Measurements from ENCODE around the gene HIC1. TPM values are rescaled to one million over a fixed set of nuclear protein-coding genes. Genes with fewer than 3 reads are reported as not detected.

The HIC1 gene
- total RNA-seq, 5 donors from 2014 or later (not counting 1 experiment from before 2014, with no cell fraction given), result 3.2 to 12.3 (median 8.4) TPM

- Mint-ChIP-seq H3K4me1 (peaks cover 0 to 8% (median 5%) of the 10 kb centered on the region in 3 donors), H3K36me3 (peaks cover 58% of the 10 kb centered on the region), H3K27me3 (no peaks in the 10 kb centered on the region), H3K4me3 (no peak overlapping the region), H3K27ac (no peak overlapping the region), H3K9me3 (no peaks in the 10 kb centered on the region)
- Histone ChIP-seq H3K4me3 (ENCODE audit: control insufficient read depth in 1 of 2, extremely low read depth in 1 of 2, low read length in 1 of 2) (no peak overlapping the region), H3K27me3 (replicated peaks in 1 of 2; ENCODE audit: control insufficient read depth in 2 of 2, extremely low read depth in 1 of 2, insufficient read depth in 2 of 2, low read length in 1 of 2) (no peaks in the 10 kb centered on the region), H3K9me3 (no peaks in the 10 kb centered on the region), H3K4me1 (ENCODE audit: control insufficient read depth in 1 of 2, extremely low read depth in 1 of 2, insufficient read depth in 2 of 2, low read length in 2 of 2) (peaks cover 0 to 4% of the 10 kb centered on the region in 2 experiments), H3K27ac (ENCODE audit: low read length) (no peak overlapping the region), H3K36me3 (ENCODE audit: control insufficient read depth in 2 of 2, extremely low read depth in 1 of 2, insufficient read depth in 1 of 2, low read length in 1 of 2) (peaks cover 16 to 47% of the 10 kb centered on the region in 2 donors)
- ATAC-seq (replicated peaks in 1 of 4) (no peak), DNase-seq (no peak)
- 97% methylated on average over 7 of the region's 8 CpGs for WGBS (ENCODE audit: insufficient coverage)
- POLR2A ChIA-PET, result no interaction called here
- CTCF ChIA-PET, result no interaction called here
Measured at GRCh38 chr17:2077040-2077439, 22.1 kb downstream of the HIC1 start.

GRCh38 chr17:2081564-2081963, 26.7 kb downstream of the HIC1 start:
- ChIA-PET CTCF (no interaction called here), POLR2A (no interaction called here)
- H3K27ac ChIP-seq (ENCODE audit: low read length), result no peak overlapping the region
- H3K9me3 ChIP-seq, result no peaks in the 10 kb centered on the region
- DNase-seq (no peak), ATAC-seq (replicated peaks in 1 of 4) (peak in 1 of 4 experiments; percentile 42)
- H3K36me3 Mint-ChIP-seq, result peaks cover 70% of the 10 kb centered on the region
- no peaks in the 10 kb centered on the region for H3K9me3 Mint-ChIP-seq
- H3K27me3 ChIP-seq (replicated peaks in 1 of 2; ENCODE audit: control insufficient read depth in 2 of 2, extremely low read depth in 1 of 2, insufficient read depth in 2 of 2, low read length in 1 of 2), result no peaks in the 10 kb centered on the region
- peaks cover 6 to 19% (median 6%) of the 10 kb centered on the region in 3 donors for H3K4me1 Mint-ChIP-seq
- WGBS (ENCODE audit: insufficient coverage), result 81% methylated on average over 7 of the region's 9 CpGs
- peaks cover 16 to 57% of the 10 kb centered on the region in 2 donors for H3K36me3 ChIP-seq (ENCODE audit: control insufficient read depth in 2 of 2, extremely low read depth in 1 of 2, insufficient read depth in 1 of 2, low read length in 1 of 2)
- no peak overlapping the region for H3K4me3 ChIP-seq (ENCODE audit: control insufficient read depth in 1 of 2, extremely low read depth in 1 of 2, low read length in 1 of 2)
- no peak overlapping the region for H3K4me3 Mint-ChIP-seq
- peaks cover 0 to 2% of the 10 kb centered on the region in 2 experiments for H3K4me1 ChIP-seq (ENCODE audit: control insufficient read depth in 1 of 2, extremely low read depth in 1 of 2, insufficient read depth in 2 of 2, low read length in 2 of 2)
- H3K27ac Mint-ChIP-seq, result no peak overlapping the region
- H3K27me3 Mint-ChIP-seq, result no peaks in the 10 kb centered on the region

DNA sequence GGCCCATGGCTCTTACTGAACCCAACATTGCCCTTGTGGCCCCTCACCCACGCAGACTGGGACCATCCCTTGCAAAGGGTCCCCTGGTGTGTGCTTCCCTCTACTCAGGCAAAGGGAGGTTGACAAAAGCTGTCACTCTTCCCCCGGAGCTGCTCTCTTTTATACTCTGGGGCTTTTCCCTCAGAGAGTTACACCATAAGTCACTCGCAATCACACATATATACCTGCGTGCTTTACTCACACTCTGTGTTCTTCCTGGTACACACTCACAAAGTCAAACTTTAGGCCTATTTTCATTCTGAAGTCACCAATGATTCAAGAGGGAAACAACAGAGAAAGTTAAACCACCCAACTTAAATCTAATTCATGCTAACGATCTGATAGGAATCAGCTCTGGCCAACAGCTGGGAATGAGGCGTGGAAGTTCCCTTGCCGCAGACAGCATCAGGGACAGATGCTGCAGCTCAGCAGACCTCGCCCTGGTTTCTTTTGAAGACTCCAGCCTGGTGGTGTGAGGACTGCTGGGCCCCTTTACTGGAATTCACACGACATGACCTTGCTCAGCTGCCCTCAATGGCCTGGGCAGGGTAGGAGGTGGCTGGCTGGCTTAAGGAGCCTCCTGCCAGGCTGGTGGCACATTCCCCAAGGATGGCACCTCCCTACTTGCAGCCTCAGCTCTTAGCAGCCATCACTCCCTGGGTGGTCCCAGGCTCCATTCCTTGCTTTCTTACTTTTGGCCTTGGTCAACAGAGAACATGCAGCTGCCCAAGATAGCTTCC, 27.3 kb downstream of the HIC1 start:
- CTCF ChIA-PET, result no interaction called here
- Histone ChIP-seq H3K9me3 (no peaks in the 10 kb centered on the region), H3K36me3 (ENCODE audit: control insufficient read depth in 2 of 2, extremely low read depth in 1 of 2, insufficient read depth in 1 of 2, low read length in 1 of 2) (peaks cover 16 to 53% of the 10 kb centered on the region in 2 donors), H3K27me3 (replicated peaks in 1 of 2; ENCODE audit: control insufficient read depth in 2 of 2, extremely low read depth in 1 of 2, insufficient read depth in 2 of 2, low read length in 1 of 2) (no peaks in the 10 kb centered on the region), H3K4me1 (ENCODE audit: control insufficient read depth in 1 of 2, extremely low read depth in 1 of 2, insufficient read depth in 2 of 2, low read length in 2 of 2) (peaks cover 5 to 6% of the 10 kb centered on the region in 2 experiments), H3K27ac (ENCODE audit: low read length) (no peak overlapping the region), H3K4me3 (ENCODE audit: control insufficient read depth in 1 of 2, extremely low read depth in 1 of 2, low read length in 1 of 2) (no peak overlapping the region)
- no peak overlapping the region for H3K4me3 Mint-ChIP-seq
- POLR2A ChIA-PET, result no interaction called here
- peaks cover 12 to 26% (median 13%) of the 10 kb centered on the region in 3 donors for H3K4me1 Mint-ChIP-seq
- 75% methylated on average over 7 of the region's 9 CpGs for WGBS (ENCODE audit: insufficient coverage)
- peaks cover 72% of the 10 kb centered on the region for H3K36me3 Mint-ChIP-seq
- DNase-seq (no peak), ATAC-seq (replicated peaks in 1 of 4) (no peak)
- H3K27me3 Mint-ChIP-seq, result no peaks in the 10 kb centered on the region
- H3K9me3 Mint-ChIP-seq, result no peaks in the 10 kb centered on the region
- no peak overlapping the region for H3K27ac Mint-ChIP-seq

GRCh38 chr17:2083613-2084035, 28.7 kb downstream of the HIC1 start:
- Mint-ChIP-seq H3K4me3 (no peak overlapping the region), H3K27ac (peak overlapping the region; percentile 19 to 24), H3K4me1 (peaks cover 27 to 40% (median 27%) of the 10 kb centered on the region in 3 donors), H3K36me3 (peaks cover 60% of the 10 kb centered on the region), H3K27me3 (no peaks in the 10 kb centered on the region), H3K9me3 (no peaks in the 10 kb centered on the region)
- Histone ChIP-seq H3K4me3 (ENCODE audit: control insufficient read depth in 1 of 2, extremely low read depth in 1 of 2, low read length in 1 of 2) (no peak overlapping the region), H3K9me3 (no peaks in the 10 kb centered on the region), H3K27me3 (replicated peaks in 1 of 2; ENCODE audit: control insufficient read depth in 2 of 2, extremely low read depth in 1 of 2, insufficient read depth in 2 of 2, low read length in 1 of 2) (no peaks in the 10 kb centered on the region), H3K4me1 (ENCODE audit: control insufficient read depth in 1 of 2, extremely low read depth in 1 of 2, insufficient read depth in 2 of 2, low read length in 2 of 2) (peaks cover 20% of the 10 kb centered on the region in 2 experiments), H3K36me3 (ENCODE audit: control insufficient read depth in 2 of 2, extremely low read depth in 1 of 2, insufficient read depth in 1 of 2, low read length in 1 of 2) (peaks cover 16 to 44% of the 10 kb centered on the region in 2 donors), H3K27ac (ENCODE audit: low read length) (no peak overlapping the region)
- DNase-seq (peak in 1 of 35 experiments; percentile 42), ATAC-seq (replicated peaks in 1 of 4) (no peak)
- WGBS (ENCODE audit: insufficient coverage), result 33% methylated on average over 6 of the region's 7 CpGs
- ChIA-PET POLR2A (no interaction called here), CTCF (no interaction called here)

DNA sequence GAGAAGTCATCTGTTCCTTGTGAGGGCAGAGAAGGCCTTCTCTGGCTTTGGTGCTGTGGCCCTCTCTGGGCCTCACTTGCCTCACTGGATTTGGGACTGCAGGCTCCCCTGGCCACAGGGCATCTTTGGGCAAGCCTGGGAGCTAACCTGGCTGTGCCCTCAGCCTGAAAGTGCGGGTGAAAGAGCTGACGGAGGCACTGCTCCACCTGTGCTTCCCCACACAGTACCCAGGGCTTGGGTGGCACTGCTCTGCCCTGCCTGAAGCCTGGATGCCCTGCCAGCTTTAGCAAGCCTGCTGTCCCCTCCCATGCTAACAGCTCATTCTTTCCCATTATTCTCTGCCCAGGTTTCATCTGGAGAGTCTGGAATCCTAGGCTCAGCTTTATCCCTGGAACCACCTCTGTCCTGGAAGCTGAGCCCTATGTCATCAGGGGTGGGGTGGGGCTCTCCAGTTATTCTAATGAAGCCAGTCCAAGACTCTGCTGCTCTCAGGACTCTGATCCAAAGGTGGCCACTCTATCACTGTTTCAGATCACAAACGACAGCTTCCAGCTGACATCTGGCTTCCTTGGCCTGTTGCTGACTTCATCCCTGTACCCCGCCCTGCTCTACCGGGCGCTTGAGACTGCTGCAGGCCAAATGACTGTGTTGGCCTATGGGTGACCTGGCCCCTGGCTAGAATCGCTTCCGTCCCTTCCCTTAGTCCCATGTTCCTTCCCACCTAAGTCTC, 29.3 kb downstream of the HIC1 start:
- no peaks in the 10 kb centered on the region for H3K9me3 ChIP-seq
- no peaks in the 10 kb centered on the region for H3K27me3 Mint-ChIP-seq
- no peaks in the 10 kb centered on the region for H3K9me3 Mint-ChIP-seq
- H3K4me1 ChIP-seq (ENCODE audit: control insufficient read depth in 1 of 2, extremely low read depth in 1 of 2, insufficient read depth in 2 of 2, low read length in 2 of 2), result peaks cover 26% of the 10 kb centered on the region in 2 experiments
- peaks cover 16 to 41% of the 10 kb centered on the region in 2 donors for H3K36me3 ChIP-seq (ENCODE audit: control insufficient read depth in 2 of 2, extremely low read depth in 1 of 2, insufficient read depth in 1 of 2, low read length in 1 of 2)
- no peak overlapping the region for H3K4me3 Mint-ChIP-seq
- peaks cover 33 to 46% (median 33%) of the 10 kb centered on the region in 3 donors for H3K4me1 Mint-ChIP-seq
- no peak overlapping the region for H3K27ac ChIP-seq (ENCODE audit: low read length)
- no peak for ATAC-seq (replicated peaks in 1 of 4)
- H3K27ac Mint-ChIP-seq, result peak overlapping the region in 1 of 2 donors; percentile 62
- POLR2A ChIA-PET, result no interaction called here
- peaks cover 56% of the 10 kb centered on the region for H3K36me3 Mint-ChIP-seq
- CTCF ChIA-PET, result no interaction called here
- H3K4me3 ChIP-seq (ENCODE audit: control insufficient read depth in 1 of 2, extremely low read depth in 1 of 2, low read length in 1 of 2), result no peak overlapping the region
- 88% methylated on average over 5 of the region's 8 CpGs for WGBS (ENCODE audit: insufficient coverage)
- H3K27me3 ChIP-seq (replicated peaks in 1 of 2; ENCODE audit: control insufficient read depth in 2 of 2, extremely low read depth in 1 of 2, insufficient read depth in 2 of 2, low read length in 1 of 2), result no peaks in the 10 kb centered on the region
- DNase-seq, result no peak

DNA sequence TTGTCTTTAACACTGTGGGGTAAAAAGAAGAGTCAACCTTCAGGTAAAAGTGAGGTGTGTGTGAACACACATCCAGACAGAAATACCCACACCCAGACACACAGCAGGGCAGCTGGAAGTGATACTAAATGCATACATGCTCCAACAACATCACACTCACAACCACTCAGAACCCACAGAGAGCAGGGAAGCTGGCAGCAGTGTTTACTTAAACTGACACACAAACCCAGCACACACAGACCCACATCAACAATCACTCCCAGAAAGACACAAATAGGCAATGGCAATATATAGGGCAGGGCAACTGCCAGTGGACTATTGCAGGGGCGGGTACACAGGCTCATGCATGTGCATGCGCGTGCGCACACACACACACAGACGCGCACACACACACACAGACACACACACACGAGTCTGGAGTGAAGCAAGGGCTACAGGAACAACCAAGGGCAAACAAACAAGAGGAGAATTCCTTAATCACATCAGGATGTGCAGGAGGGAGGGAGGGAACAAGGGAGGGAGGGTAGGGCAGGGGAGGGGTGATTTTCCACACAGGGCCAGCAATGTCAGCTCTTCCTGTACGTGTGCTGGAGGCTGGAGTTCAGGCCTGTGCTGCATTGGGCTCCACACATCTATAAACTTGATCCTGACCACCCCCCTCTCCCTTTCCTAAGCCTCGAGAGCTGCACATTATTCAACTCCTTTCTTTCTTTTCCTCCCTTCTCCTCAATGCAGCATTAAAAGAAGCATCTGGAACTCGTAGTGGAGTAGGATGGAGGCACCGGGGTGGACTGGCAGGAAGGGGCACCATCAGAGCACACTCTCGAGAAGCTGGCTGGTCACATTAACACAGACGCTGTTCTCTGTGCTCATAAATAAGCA, 30.1 kb downstream of the HIC1 start:
- H3K27ac Mint-ChIP-seq, result peak overlapping the region in 1 of 2 donors; percentile 62
- CTCF ChIA-PET, result no interaction called here

More for the DNA sequence above, 30.1 kb downstream of the HIC1 start:
- peaks cover 40 to 54% (median 41%) of the 10 kb centered on the region in 3 donors for H3K4me1 Mint-ChIP-seq
- POLR2A ChIA-PET, result no interaction called here
- Histone ChIP-seq H3K36me3 (ENCODE audit: control insufficient read depth in 2 of 2, extremely low read depth in 1 of 2, insufficient read depth in 1 of 2, low read length in 1 of 2) (peaks cover 16 to 40% of the 10 kb centered on the region in 2 donors), H3K27ac (ENCODE audit: low read length) (no peak overlapping the region), H3K9me3 (no peaks in the 10 kb centered on the region), H3K27me3 (replicated peaks in 1 of 2; ENCODE audit: control insufficient read depth in 2 of 2, extremely low read depth in 1 of 2, insufficient read depth in 2 of 2, low read length in 1 of 2) (no peaks in the 10 kb centered on the region), H3K4me3 (ENCODE audit: control insufficient read depth in 1 of 2, extremely low read depth in 1 of 2, low read length in 1 of 2) (no peak overlapping the region), H3K4me1 (ENCODE audit: control insufficient read depth in 1 of 2, extremely low read depth in 1 of 2, insufficient read depth in 2 of 2, low read length in 2 of 2) (peaks cover 31% of the 10 kb centered on the region in 2 experiments)
- H3K9me3 Mint-ChIP-seq, result no peaks in the 10 kb centered on the region
- 97% methylated on average over 6 of the region's 13 CpGs for WGBS (ENCODE audit: insufficient coverage)
- no peak for ATAC-seq (replicated peaks in 1 of 4)
- H3K4me3 Mint-ChIP-seq, result no peak overlapping the region
- DNase-seq, result no peak
- H3K36me3 Mint-ChIP-seq, result peaks cover 50% of the 10 kb centered on the region
- H3K27me3 Mint-ChIP-seq, result no peaks in the 10 kb centered on the region
